ENCODE measurements around the gene UBE2N. TPM values are rescaled to one million over a fixed set of nuclear protein-coding genes. Genes with fewer than 3 reads are reported as not detected.
A peak's percentile ranks its signal among the peaks of the same experiment; 100 is the strongest.

UBE2N gene
- 100 to 1,000 TPM; 184 to 213 TPM for total RNA-seq

- peak within 1 kb of the TSS; percentile 98 to 99 for H3K27ac Mint-ChIP-seq
- H3K4me3 Mint-ChIP-seq: peak within 1 kb of the TSS; percentile 100
- H3K36me3 Mint-ChIP-seq: peaks cover 6% of the 10 kb centered on the region
- ATAC-seq: peak; percentile 94 to 96
- H3K27me3 Mint-ChIP-seq: no peaks in the 10 kb centered on the region
- peak; percentile 98 for DNase-seq (ENCODE audit: low spot score)
- peaks cover 41 to 53% of the 10 kb centered on the region in 2 donors for H3K4me1 Mint-ChIP-seq (ENCODE audit: low read depth in 2 of 2)
- no peaks in the 10 kb centered on the region for H3K9me3 Mint-ChIP-seq
These were observed at the start of gene UBE2N for GRCh38 chr12:93441617-93442410. Gene UBE2N (minus strand): TSS chr12:93441947. CDS start chr12:93441884, 63 bp downstream.

GRCh38 chr12:93484315-93484981, 42.7 kb upstream of the UBE2N start:
- Mint-ChIP-seq H3K27ac (no peak overlapping the region), H3K4me1 (ENCODE audit: low read depth in 2 of 2) (no peaks in the 10 kb centered on the region), H3K9me3 (no peaks in the 10 kb centered on the region)

GRCh38 chr12:93483151-93483807, 41.5 kb upstream of the UBE2N start:
- H3K4me3 Mint-ChIP-seq: no peak overlapping the region
- ATAC-seq: peak; percentile 52 to 56
- H3K9me3 Mint-ChIP-seq: no peaks in the 10 kb centered on the region
- DNase-seq (ENCODE audit: low spot score): no peak
- H3K4me1 Mint-ChIP-seq (ENCODE audit: low read depth in 2 of 2): no peaks in the 10 kb centered on the region
- H3K27ac Mint-ChIP-seq: peak overlapping the region; percentile 43 to 57
- H3K36me3 Mint-ChIP-seq: peaks cover 5% of the 10 kb centered on the region
- H3K27me3 Mint-ChIP-seq: no peaks in the 10 kb centered on the region

More at GRCh38 chr12:93484315-93484981, 42.7 kb upstream of the UBE2N start:
- Mint-ChIP-seq H3K4me3 (no peak overlapping the region), H3K27me3 (no peaks in the 10 kb centered on the region), H3K36me3 (peaks cover 11% of the 10 kb centered on the region)
- no peak for ATAC-seq
- DNase-seq (ENCODE audit: low spot score): no peak

GRCh38 chr12:93482721-93483120, 41.0 kb upstream of the UBE2N start:
- Mint-ChIP-seq H3K4me3 (no peak overlapping the region), H3K4me1 (ENCODE audit: low read depth in 2 of 2) (no peaks in the 10 kb centered on the region), H3K27me3 (no peaks in the 10 kb centered on the region), H3K27ac (peak overlapping the region; percentile 43 to 57), H3K36me3 (peaks cover 5% of the 10 kb centered on the region), H3K9me3 (no peaks in the 10 kb centered on the region)
- ATAC-seq: no peak
- DNase-seq (ENCODE audit: low spot score): no peak

GRCh38 chr12:93476555-93476954, 34.8 kb upstream of the UBE2N start:
- Mint-ChIP-seq H3K27ac (no peak overlapping the region), H3K36me3 (no peaks in the 10 kb centered on the region), H3K4me3 (no peak overlapping the region), H3K4me1 (ENCODE audit: low read depth in 2 of 2) (peaks cover 4 to 6% of the 10 kb centered on the region in 2 donors), H3K27me3 (no peaks in the 10 kb centered on the region), H3K9me3 (no peaks in the 10 kb centered on the region)
- DNase-seq (ENCODE audit: low spot score): no peak
- no peak for ATAC-seq

GRCh38 chr12:93469386-93469785, 27.6 kb upstream of the UBE2N start:
- no peak overlapping the region for H3K27ac Mint-ChIP-seq
- peaks cover 20 to 28% of the 10 kb centered on the region in 2 donors for H3K4me1 Mint-ChIP-seq (ENCODE audit: low read depth in 2 of 2)
- H3K4me3 Mint-ChIP-seq: no peak overlapping the region
- H3K27me3 Mint-ChIP-seq: no peaks in the 10 kb centered on the region
- no peaks in the 10 kb centered on the region for H3K9me3 Mint-ChIP-seq
- ATAC-seq: no peak
- no peak for DNase-seq (ENCODE audit: low spot score)
- H3K36me3 Mint-ChIP-seq: peaks cover 8% of the 10 kb centered on the region

- DNase-seq (ENCODE audit: low spot score) (no peak), ATAC-seq (peak in 1 of 2 donors; percentile 55)
- Mint-ChIP-seq H3K4me1 (ENCODE audit: low read depth in 2 of 2) (peaks cover 20 to 28% of the 10 kb centered on the region in 2 donors), H3K36me3 (peaks cover 8% of the 10 kb centered on the region), H3K9me3 (no peaks in the 10 kb centered on the region), H3K27me3 (no peaks in the 10 kb centered on the region), H3K27ac (peak overlapping the region; percentile 93 to 95), H3K4me3 (peak overlapping the region; percentile 95)
These were observed 26.2 kb upstream of the UBE2N start for GRCh38 chr12:93468008-93468371.

GRCh38 chr12:93467351-93468007, 25.7 kb upstream of the UBE2N start, which contains the start of gene MRPL42:
Gene MRPL42 (plus strand): TSS chr12:93467514. CDS start chr12:93469286, 1,772 bp downstream.
- DNase-seq (ENCODE audit: low spot score) (peak; percentile 88), ATAC-seq (peak; percentile 95 to 96)
- Mint-ChIP-seq H3K9me3 (no peaks in the 10 kb centered on the region), H3K27ac (peak within 1 kb of the TSS; percentile 93 to 95), H3K36me3 (peaks cover 8% of the 10 kb centered on the region), H3K4me3 (peak within 1 kb of the TSS; percentile 95), H3K4me1 (ENCODE audit: low read depth in 2 of 2) (peaks cover 20 to 28% of the 10 kb centered on the region in 2 donors), H3K27me3 (no peaks in the 10 kb centered on the region)

GRCh38 chr12:93466625-93467350, 25.0 kb upstream of the UBE2N start:
- ATAC-seq: peak in 1 of 2 donors; percentile 25
- H3K9me3 Mint-ChIP-seq: no peaks in the 10 kb centered on the region
- peak overlapping the region; percentile 93 to 95 for H3K27ac Mint-ChIP-seq

GRCh38 chr12:93465841-93466240, 24.1 kb upstream of the UBE2N start:
- Mint-ChIP-seq H3K27me3 (peaks cover 3 to 5% of the 10 kb centered on the region in 2 donors), H3K27ac (peak overlapping the region in 1 of 2 donors; percentile 35), H3K36me3 (peaks cover 7% of the 10 kb centered on the region), H3K4me3 (no peak overlapping the region), H3K9me3 (no peaks in the 10 kb centered on the region), H3K4me1 (ENCODE audit: low read depth in 2 of 2) (peaks cover 19 to 28% of the 10 kb centered on the region in 2 donors)
- DNase-seq (ENCODE audit: low spot score): no peak
- no peak for ATAC-seq

More at GRCh38 chr12:93466625-93467350, 25.0 kb upstream of the UBE2N start:
- H3K4me1 Mint-ChIP-seq (ENCODE audit: low read depth in 2 of 2): peaks cover 20 to 28% of the 10 kb centered on the region in 2 donors
- no peak for DNase-seq (ENCODE audit: low spot score)
- peaks cover 8% of the 10 kb centered on the region for H3K36me3 Mint-ChIP-seq
- H3K27me3 Mint-ChIP-seq: no peaks in the 10 kb centered on the region
- H3K4me3 Mint-ChIP-seq: peak overlapping the region; percentile 95

GRCh38 chr12:93461503-93461902, 19.8 kb upstream of the UBE2N start:
- Mint-ChIP-seq H3K4me1 (ENCODE audit: low read depth in 2 of 2) (no peaks in the 10 kb centered on the region), H3K4me3 (no peak overlapping the region), H3K27ac (no peak overlapping the region), H3K27me3 (peaks cover 3 to 7% of the 10 kb centered on the region in 2 donors), H3K9me3 (no peaks in the 10 kb centered on the region), H3K36me3 (no peaks in the 10 kb centered on the region)
- no peak for ATAC-seq
- no peak for DNase-seq (ENCODE audit: low spot score)

GRCh38 chr12:93460902-93461301, 19.2 kb upstream of the UBE2N start:
- Mint-ChIP-seq H3K4me1 (ENCODE audit: low read depth in 2 of 2) (no peaks in the 10 kb centered on the region), H3K27me3 (peaks cover 5 to 12% of the 10 kb centered on the region in 2 donors), H3K4me3 (no peak overlapping the region), H3K9me3 (no peaks in the 10 kb centered on the region), H3K27ac (no peak overlapping the region), H3K36me3 (no peaks in the 10 kb centered on the region)
- no peak for ATAC-seq
- DNase-seq (ENCODE audit: low spot score): no peak

GRCh38 chr12:93460003-93460402, 18.3 kb upstream of the UBE2N start:
- no peak for ATAC-seq

More at GRCh38 chr12:93460003-93460402, 18.3 kb upstream of the UBE2N start:
- Mint-ChIP-seq H3K4me3 (no peak overlapping the region), H3K9me3 (no peaks in the 10 kb centered on the region), H3K27me3 (peaks cover 5 to 12% of the 10 kb centered on the region in 2 donors), H3K27ac (no peak overlapping the region), H3K36me3 (no peaks in the 10 kb centered on the region), H3K4me1 (ENCODE audit: low read depth in 2 of 2) (no peaks in the 10 kb centered on the region)
- no peak for DNase-seq (ENCODE audit: low spot score)
